Liver (tissue), 9 donors: Measurements from ENCODE around the gene ZNF618. TPM values are rescaled to one million over a fixed set of nuclear protein-coding genes. Genes with fewer than 3 reads are reported as not detected.

Experiments used
- DNase-seq: peaks from one replicate; pipeline ENCODE4 v3.0.0-alpha.2; 2017; ENCODE audit warnings: low spot score
- H3K27ac ChIP-seq, 2 donors: one replicate each; pipeline ENCODE4 v1.7.0; 2013; ENCODE audit warnings: inconsistent platforms in 2 of 2, low read length in 2 of 2, control low read depth in 1 of 2, low read depth in 1 of 2, mild to moderate bottlenecking in 1 of 2
- H3K27me3 ChIP-seq, 4 donors: one replicate each; pipeline versions ENCODE4 v1.6.1 to v1.7.0; 2013; ENCODE audit warnings: low read length in 3 of 4, inconsistent platforms in 1 of 4, mild to moderate bottlenecking in 1 of 4, moderate library complexity in 1 of 4; ENCODE audit not compliant: control insufficient read depth in 4 of 4, insufficient read depth in 4 of 4
- H3K36me3 ChIP-seq, 4 donors: one replicate each; pipeline versions ENCODE4 v1.6.1 to v1.7.0; 2013; ENCODE audit warnings: low read length in 3 of 4, mild to moderate bottlenecking in 3 of 4, low read depth in 1 of 4, moderate library complexity in 1 of 4; ENCODE audit not compliant: control insufficient read depth in 4 of 4, insufficient read depth in 3 of 4
- H3K4me1 ChIP-seq, 4 donors: one replicate each; pipeline versions ENCODE4 v1.6.1 to v1.7.0; 2013; ENCODE audit warnings: low read length in 3 of 4, mild to moderate bottlenecking in 3 of 4, moderate library complexity in 1 of 4; ENCODE audit not compliant: control insufficient read depth in 4 of 4, insufficient read depth in 4 of 4
- H3K4me3 ChIP-seq, 3 donors: one replicate each; pipeline versions ENCODE4 v1.6.1 to v1.7.0; 2013; ENCODE audit warnings: low read length in 3 of 3, control low read depth in 1 of 3, low read depth in 1 of 3, mild to moderate bottlenecking in 1 of 3
- H3K9ac ChIP-seq, 2 donors: one replicate each; pipeline ENCODE4 v1.7.0; 2013; ENCODE audit warnings: low read length in 2 of 2, mild to moderate bottlenecking in 2 of 2, moderate library complexity in 2 of 2, control low read depth in 1 of 2, low read depth in 1 of 2
- H3K9me3 ChIP-seq, 4 donors: one replicate each; pipeline versions ENCODE4 v1.6.1 to v1.7.0; 2013; ENCODE audit warnings: low read length in 3 of 4; ENCODE audit not compliant: control insufficient read depth in 4 of 4
- ATF3 ChIP-seq: IDR thresholded peaks from 2 replicates; pipeline ENCODE4 v1.6.1; 2016; ENCODE audit warnings: antibody characterized with exemption
- CTCF ChIP-seq: fragments of 150-350 bp; IDR thresholded peaks from 2 replicates; pipeline ENCODE4 v1.5.1; 2017; ENCODE audit warnings: improper control_type of control experiment, low read depth, low read length; ENCODE audit not compliant: missing input control
- EGR1 ChIP-seq, 2 donors: IDR thresholded peaks; 2 replicates each; pipeline ENCODE4 v1.6.1; 2016 to 2018; ENCODE audit warnings: antibody characterized with exemption in 2 of 2, low read depth in 2 of 2
- FOXA1 ChIP-seq: IDR thresholded peaks from 2 replicates; pipeline ENCODE4 v1.6.1; 2016; ENCODE audit warnings: antibody characterized with exemption
- FOXA2 ChIP-seq: IDR thresholded peaks from 2 replicates; pipeline ENCODE4 v1.6.1; 2016; ENCODE audit warnings: antibody characterized with exemption
- GABPA ChIP-seq, 2 donors: IDR thresholded peaks in 1 of 2; conservative IDR thresholded peaks in 1 of 2; 2 replicates each; pipeline ENCODE4 v1.6.1; 2016; ENCODE audit warnings: antibody characterized with exemption in 2 of 2, mild to moderate bottlenecking in 1 of 2, moderate library complexity in 1 of 2
- HNF4A ChIP-seq, 2 donors: conservative IDR thresholded peaks; 2 replicates each; pipeline ENCODE4 v1.6.1; 2016; ENCODE audit warnings: antibody characterized with exemption in 2 of 2, mild to moderate bottlenecking in 2 of 2
- HNF4G ChIP-seq: IDR thresholded peaks from 2 replicates; pipeline ENCODE4 v1.6.1; 2016; ENCODE audit warnings: antibody characterized with exemption
- JUND ChIP-seq, 2 donors: IDR thresholded peaks; 2 replicates each; pipeline ENCODE4 v1.6.1; 2016; ENCODE audit warnings: antibody characterized with exemption in 2 of 2
- MAX ChIP-seq: IDR thresholded peaks from 2 replicates; pipeline ENCODE4 v1.6.1; 2016; ENCODE audit warnings: antibody characterized with exemption
- NR2F2 ChIP-seq: IDR thresholded peaks from 2 replicates; pipeline ENCODE4 v1.6.1; 2016; ENCODE audit warnings: antibody characterized with exemption
- RAD21 ChIP-seq, 2 donors: IDR thresholded peaks; 2 replicates each; pipeline ENCODE4 v1.6.1; 2016; ENCODE audit warnings: antibody characterized with exemption in 2 of 2, mild to moderate bottlenecking in 2 of 2
- REST ChIP-seq: IDR thresholded peaks from 2 replicates; pipeline ENCODE4 v1.6.1; 2016; ENCODE audit warnings: antibody characterized with exemption, mild to moderate bottlenecking
- RXRA ChIP-seq, 2 donors: IDR thresholded peaks; 2 replicates each; pipeline ENCODE4 v1.6.1; 2017 to 2018; ENCODE audit warnings: antibody characterized with exemption in 2 of 2, mild to moderate bottlenecking in 1 of 2
- SP1 ChIP-seq: IDR thresholded peaks from 2 replicates; pipeline ENCODE4 v1.6.1; 2018; ENCODE audit warnings: antibody characterized with exemption, mild to moderate bottlenecking
- TAF1 ChIP-seq: conservative IDR thresholded peaks from 2 replicates; pipeline ENCODE4 v1.6.1; 2016; ENCODE audit warnings: antibody characterized with exemption, mild to moderate bottlenecking
- YY1 ChIP-seq: IDR thresholded peaks from 2 replicates; pipeline ENCODE4 v1.6.1; 2016; ENCODE audit warnings: antibody characterized with exemption, mild to moderate bottlenecking
- ZBTB33 ChIP-seq: IDR thresholded peaks from 2 replicates; pipeline ENCODE4 v1.6.1; 2016; ENCODE audit warnings: antibody characterized with exemption
- WGBS: extraction: QIAGEN DNeasy Blood & Tissue Kit; methylation state at CpG from one replicate; pipeline ENCODE4 v1.1.7; 2013; 5-methylcytosine and 5-hydroxymethylcytosine counted together
- polyA plus RNA-seq, 2 donors: library from polyadenylated mRNA; stranded (reverse) in 1 of 2; unstranded in 1 of 2; fragments of 200-250 nt in 1 of 2; fragments of >200 nt in 1 of 2; fragmentation: Nextera tagmentation in 1 of 2; extraction: Ambion mirVana in 1 of 2; gene quantifications; one replicate each; pipeline versions ENCODE4 v1.2.1 to v1.2.3, GENCODE V29; 2013 to 2015
- total RNA-seq, 2 donors: library from RNA; depleted of rRNA; stranded (reverse); fragments of >200 nt; gene quantifications; one replicate each; pipeline ENCODE4 v1.2.3, GENCODE V29; 2014
- donor health status: healthy.
- donor health status: healthy.
- donor health status: healthy.
- donor health status: healthy.
- donor health status: healthy.

The ZNF618 gene
- total and polyA plus RNA-seq, 4 donors: 2.2 to 6.5 (median 3.7) TPM

- H3K4me3 ChIP-seq: no peak overlapping the region
- H3K9ac ChIP-seq: no peak overlapping the region
- H3K27me3 ChIP-seq: no peaks in the 10 kb centered on the region
- TF ChIP-seq RXRA (IDR thresholded peaks at IDR 0.05): no peak
- TF ChIP-seq ZBTB33: no peak
- no peak for TF ChIP-seq EGR1 (IDR thresholded peaks at IDR 0.05; ENCODE audit: low read depth in 2 of 2)
- TF ChIP-seq JUND (IDR thresholded peaks at IDR 0.05): no peak
- no peak for TF ChIP-seq RAD21 (IDR thresholded peaks at IDR 0.05)
- no peak for TF ChIP-seq HNF4G
- TF ChIP-seq NR2F2: no peak
- TF ChIP-seq ATF3: no peak
- no peak for TF ChIP-seq FOXA2
- no peak for TF ChIP-seq YY1
- TF ChIP-seq SP1: no peak
- TF ChIP-seq HNF4A (conservative IDR thresholded peaks at IDR 0.05): no peak
- TF ChIP-seq TAF1: no peak
- no peak for TF ChIP-seq GABPA (IDR thresholded peaks at IDR 0.05 in 1 of 2, conservative IDR thresholded peaks at IDR 0.05 in 1 of 2)
- no peak for TF ChIP-seq REST
- TF ChIP-seq MAX: no peak
- TF ChIP-seq CTCF: no peak
- TF ChIP-seq FOXA1: no peak
- no peaks in the 10 kb centered on the region for H3K4me1 ChIP-seq
- no peaks in the 10 kb centered on the region for H3K9me3 ChIP-seq
- 95% methylated on average over 18 of the region's 18 CpGs for WGBS
- DNase-seq: no peak
- no peak overlapping the region for H3K27ac ChIP-seq
- H3K36me3 ChIP-seq: peaks cover 5 to 61% (median 32%) of the 10 kb centered on the region in 4 donors
Measured at GRCh38 chr9:114035845-114036801, 160.0 kb downstream of the ZNF618 start.
